Activated gamma-delta T cell treated with anti-CD3 and anti-CD28 coated beads, Interleukin-2, amount 50 U/mL, for 16 hours (primary cell): ENCODE data around the gene RPL7A.
A peak's percentile ranks its signal among the peaks of the same experiment; 100 is the strongest.

Experiments
- DNase-seq: peaks from one replicate; pipeline ENCODE4 v3.0.0-alpha.2; 2020; ENCODE audit warnings: low read depth

Gene RPL7A

GRCh38 chr9:133347515-133347984 lies 468 bp upstream of the RPL7A start:
- DNase-seq, result no peak

- DNase-seq, result no peak
Observed at GRCh38 chr9:133348718-133349573, 928 bp downstream of the RPL7A start.

GRCh38 chr9:133349965-133350616 lies 2.1 kb downstream of the RPL7A start:
- DNase-seq, result no peak

GRCh38 chr9:133351526-133351907 lies 3.5 kb downstream of the RPL7A start:
- DNase-seq, result no peak

- no peak for DNase-seq
Observed at GRCh38 chr9:133351908-133352634, 4.1 kb downstream of the RPL7A start.

- no peak for DNase-seq
Observed at GRCh38 chr9:133352635-133353340, 4.8 kb downstream of the RPL7A start.

GRCh38 chr9:133353548-133353947 lies 5.5 kb downstream of the RPL7A start:
- DNase-seq, result no peak

- DNase-seq, result no peak
Observed at GRCh38 chr9:133354766-133355165, 6.7 kb downstream of the RPL7A start.

- DNase-seq, result no peak
Observed at GRCh38 chr9:133355881-133356357, 7.9 kb downstream of the RPL7A start.

GRCh38 chr9:133356391-133357091 lies 8.5 kb downstream of the RPL7A start, which contains the start of the genes SURF1 and SURF2:
Gene SURF1 (minus strand): TSS chr9:133356487. CDS start chr9:133356453, 34 bp downstream.
Gene SURF2 (plus strand): TSS chr9:133356550. CDS start chr9:133356593, 43 bp downstream.
- DNase-seq, result peak; percentile 81

- DNase-seq, result no peak
Observed at GRCh38 chr9:133357656-133358055, 9.6 kb downstream of the RPL7A start.

- no peak for DNase-seq
Observed at GRCh38 chr9:133359399-133360175, 11.6 kb downstream of the RPL7A start.

GRCh38 chr9:133360400-133361393 lies 12.7 kb downstream of the RPL7A start:
- no peak for DNase-seq

GRCh38 chr9:133361507-133362092 lies 13.6 kb downstream of the RPL7A start:
- DNase-seq, result no peak

GRCh38 chr9:133362359-133363044 lies 14.5 kb downstream of the RPL7A start:
- DNase-seq, result no peak

GRCh38 chr9:133366435-133366834 lies 18.4 kb downstream of the RPL7A start:
- no peak for DNase-seq

- no peak for DNase-seq
Observed at GRCh38 chr9:133367221-133367620, 19.2 kb downstream of the RPL7A start.

GRCh38 chr9:133367778-133368177 lies 19.8 kb downstream of the RPL7A start:
- no peak for DNase-seq
